Measurements from ENCODE around the gene TIAM2. TPM values are rescaled to one million over a fixed set of nuclear protein-coding genes. Genes with fewer than 3 reads are reported as not detected.

Gene TIAM2
- total RNA-seq, 1 donor from 2014 or later: 171 TPM

DNA sequence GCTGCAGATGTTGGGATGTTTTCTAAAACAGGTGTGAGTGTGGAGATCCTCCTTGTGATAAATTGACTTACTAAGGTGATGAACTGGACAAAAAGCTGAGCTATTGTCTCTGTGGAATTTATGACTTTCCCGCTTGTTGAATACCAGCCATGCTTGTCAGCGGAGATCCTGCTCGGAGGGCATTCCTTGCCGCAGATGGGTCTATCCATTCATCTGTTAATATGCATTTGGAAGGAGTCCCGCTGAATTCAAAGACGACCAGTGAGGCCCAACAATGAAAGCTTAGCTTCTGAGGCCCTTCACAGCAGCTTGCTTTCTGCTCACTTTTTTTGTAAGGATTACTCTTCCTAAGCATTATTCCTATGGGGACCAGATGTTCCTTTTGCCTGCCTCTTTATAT is 124.9 kb downstream of the TIAM2 start:
- FAIRE-seq: no peak
- DNase-seq (ENCODE audit: low spot score in 2 of 2): no peak

GRCh38 chr6:155121294-155121693 is 126.2 kb downstream of the TIAM2 start:
- DNase-seq (ENCODE audit: low spot score in 2 of 2) (no peak), FAIRE-seq (no peak)

DNA sequence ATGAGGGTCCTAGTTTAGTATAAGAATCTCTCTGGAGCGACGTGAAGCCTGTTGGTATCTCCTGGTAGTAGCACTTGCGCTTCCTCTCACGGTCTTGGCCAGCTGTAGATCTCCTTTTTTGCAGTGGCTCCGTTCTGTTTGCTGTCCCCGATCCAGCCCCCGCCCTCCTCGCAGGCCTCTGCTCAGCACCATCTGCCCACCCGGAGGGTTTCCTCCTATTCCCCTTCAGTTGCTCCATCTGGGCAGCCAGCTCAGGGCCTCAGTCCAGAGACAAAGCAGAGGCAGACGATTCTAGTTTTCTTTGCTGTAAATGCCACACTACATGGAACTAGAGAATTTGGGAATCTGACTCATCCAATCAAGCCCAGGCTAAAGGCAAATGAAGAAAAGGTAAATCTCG is 126.6 kb downstream of the TIAM2 start:
- FAIRE-seq (no peak), DNase-seq (ENCODE audit: low spot score in 2 of 2) (no peak)

- FAIRE-seq (no peak), DNase-seq (ENCODE audit: low spot score in 2 of 2) (no peak)
Observed at GRCh38 chr6:155122199-155122950, 127.3 kb downstream of the TIAM2 start.

- DNase-seq (ENCODE audit: low spot score in 2 of 2): no peak
- no peak for FAIRE-seq
Observed at GRCh38 chr6:155123520-155123919, 128.4 kb downstream of the TIAM2 start.

GRCh38 chr6:155125906-155126305 is 130.8 kb downstream of the TIAM2 start:
- no peak for DNase-seq (ENCODE audit: low spot score in 2 of 2)
- FAIRE-seq: no peak

- DNase-seq (ENCODE audit: low spot score in 2 of 2): no peak
- FAIRE-seq: no peak
Observed at GRCh38 chr6:155126727-155127439, 131.8 kb downstream of the TIAM2 start.

GRCh38 chr6:155128977-155129376 is 133.9 kb downstream of the TIAM2 start:
- no peak for DNase-seq (ENCODE audit: low spot score in 2 of 2)
- no peak for FAIRE-seq

DNA sequence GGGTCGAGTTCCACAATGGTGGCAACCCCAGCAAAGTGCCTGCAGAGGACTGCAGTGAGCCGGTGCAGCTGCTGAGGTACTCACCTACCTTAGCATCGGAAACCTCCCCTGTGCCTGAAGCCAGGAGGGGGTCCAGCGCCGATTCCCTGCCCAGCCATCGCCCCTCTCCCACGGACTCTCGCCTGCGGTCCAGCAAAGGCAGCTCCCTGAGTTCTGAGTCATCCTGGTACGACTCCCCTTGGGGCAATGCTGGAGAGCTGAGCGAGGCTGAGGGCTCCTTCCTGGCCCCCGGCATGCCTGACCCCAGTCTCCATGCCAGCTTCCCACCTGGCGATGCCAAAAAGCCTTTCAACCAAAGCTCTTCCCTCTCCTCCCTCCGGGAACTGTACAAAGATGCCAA is 134.6 kb downstream of the TIAM2 start:
- no peak for FAIRE-seq
- DNase-seq (ENCODE audit: low spot score in 2 of 2): no peak

GRCh38 chr6:155130161-155130853 is 135.2 kb downstream of the TIAM2 start:
- DNase-seq (ENCODE audit: low spot score in 2 of 2) (no peak), FAIRE-seq (no peak)

GRCh38 chr6:155132617-155133016 is 137.5 kb downstream of the TIAM2 start:
- FAIRE-seq (no peak), DNase-seq (ENCODE audit: low spot score in 2 of 2) (no peak)

DNA sequence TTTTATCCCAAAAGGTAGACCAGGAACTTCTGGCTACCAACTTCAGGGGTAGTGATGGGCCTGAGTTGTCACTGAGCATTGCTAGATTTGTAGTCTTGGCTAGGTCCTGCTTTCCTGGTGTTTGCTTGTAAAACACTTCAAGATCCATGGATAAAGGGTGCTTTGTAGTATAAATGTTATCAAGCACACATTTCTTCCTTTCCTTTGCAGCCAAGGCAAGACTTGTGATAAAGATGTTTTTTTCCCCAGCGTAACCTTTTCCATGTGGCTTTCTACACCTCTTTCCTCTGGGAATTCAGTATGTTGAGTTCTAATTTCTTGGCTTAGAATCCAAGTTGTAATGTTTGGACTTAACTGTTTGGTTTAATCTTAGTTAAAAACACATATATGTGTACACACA is 145.9 kb downstream of the TIAM2 start:
- DNase-seq (ENCODE audit: low spot score in 2 of 2) (no peak), FAIRE-seq (no peak)

GRCh38 chr6:155141512-155141911 is 146.4 kb downstream of the TIAM2 start:
- DNase-seq (ENCODE audit: low spot score in 2 of 2) (no peak), FAIRE-seq (no peak)

DNA sequence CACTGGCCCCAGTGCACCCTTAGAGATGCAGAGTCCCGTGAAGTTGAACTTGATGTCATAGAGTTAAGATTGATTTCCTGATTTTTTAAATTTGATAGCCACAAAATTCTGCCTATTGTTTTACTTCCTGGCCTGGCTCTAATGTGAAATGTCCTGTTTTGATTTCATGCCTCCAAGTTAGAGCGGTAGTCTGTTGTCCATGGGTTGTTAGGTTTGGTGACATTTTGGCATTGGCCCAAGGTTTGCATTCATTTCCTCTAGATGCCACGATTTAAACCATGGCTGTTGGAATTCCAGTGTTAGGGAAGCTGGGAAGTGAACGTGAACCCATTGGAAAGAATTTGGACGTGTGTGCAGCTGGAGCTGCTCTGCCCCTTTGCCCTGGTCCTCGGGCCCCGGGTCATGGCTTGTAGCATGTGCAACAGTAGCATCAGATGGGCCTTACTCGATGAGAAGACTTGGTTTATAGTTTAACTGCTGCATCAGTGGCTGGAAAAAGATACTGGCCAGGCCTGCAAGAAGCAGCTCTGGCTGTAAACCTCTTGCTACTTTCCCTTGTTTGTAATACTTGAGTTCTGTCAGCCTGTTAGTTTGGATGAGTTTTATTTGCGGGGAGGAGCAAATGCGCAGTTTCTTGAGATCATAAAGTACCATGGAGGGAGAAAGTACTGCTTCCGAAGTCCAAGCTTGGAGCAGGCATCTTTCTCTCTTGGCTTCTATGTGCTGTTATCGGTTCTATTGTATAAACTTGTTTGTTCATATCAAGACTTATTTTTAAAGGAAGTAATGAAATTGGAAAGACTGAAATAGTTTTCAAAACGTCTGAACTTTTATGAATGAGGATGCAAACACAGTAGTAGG is 147.3 kb downstream of the TIAM2 start:
- DNase-seq (ENCODE audit: low spot score in 2 of 2) (no peak), FAIRE-seq (no peak)

DNA sequence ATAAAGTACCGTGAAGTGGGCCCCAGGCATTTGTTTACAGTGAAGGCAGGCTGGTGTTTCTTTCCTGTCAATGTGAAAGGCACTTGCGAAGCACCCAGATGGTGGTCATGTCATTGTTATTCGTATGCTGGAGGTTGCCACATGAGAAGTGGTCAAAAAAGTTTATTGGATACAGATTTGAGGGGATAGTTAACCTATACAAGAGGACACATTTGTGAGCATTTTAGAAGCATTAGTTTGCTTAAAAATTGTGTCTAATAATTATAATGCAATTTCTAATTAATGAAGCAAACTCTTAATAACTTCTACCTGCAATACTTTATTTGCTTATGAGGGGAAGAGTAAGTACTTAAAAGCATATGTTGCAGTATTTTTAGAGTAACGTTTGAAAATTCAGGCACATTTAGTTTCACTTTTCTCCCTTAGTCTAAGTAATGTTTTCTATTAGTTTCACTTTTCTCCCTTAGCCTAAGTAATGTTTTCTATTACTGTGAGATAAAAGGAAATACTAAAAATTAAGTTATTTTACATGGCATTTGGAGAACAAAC is 148.0 kb downstream of the TIAM2 start:
- DNase-seq (ENCODE audit: low spot score in 2 of 2): no peak
- no peak for FAIRE-seq

DNA sequence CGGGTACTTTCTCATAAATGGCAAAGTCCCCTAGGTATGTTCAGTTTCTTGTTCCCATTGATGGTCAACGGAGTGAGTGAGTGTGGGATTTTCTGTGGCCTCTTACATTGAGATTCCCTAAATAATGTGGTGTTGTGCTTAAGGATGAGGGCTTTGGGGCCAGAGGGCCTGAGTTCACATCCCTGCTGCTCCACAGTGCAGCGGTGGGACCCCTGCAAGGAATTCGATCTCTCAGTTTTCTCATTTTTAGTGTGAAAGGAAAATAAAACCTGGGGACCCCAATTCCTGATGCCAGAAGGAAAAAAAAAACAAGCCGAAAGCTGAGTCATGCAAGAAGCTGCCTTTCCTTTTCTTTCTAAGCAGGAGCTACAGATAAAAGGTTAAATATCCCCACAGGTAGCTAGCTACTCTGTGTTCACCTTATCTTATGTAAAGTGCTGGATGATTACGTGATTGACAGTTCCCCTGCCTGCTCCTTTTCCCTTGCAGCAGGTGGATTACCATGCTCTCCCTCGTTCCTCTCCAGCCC is 148.5 kb downstream of the TIAM2 start:
- FAIRE-seq (no peak), DNase-seq (ENCODE audit: low spot score in 2 of 2) (no peak)

DNA sequence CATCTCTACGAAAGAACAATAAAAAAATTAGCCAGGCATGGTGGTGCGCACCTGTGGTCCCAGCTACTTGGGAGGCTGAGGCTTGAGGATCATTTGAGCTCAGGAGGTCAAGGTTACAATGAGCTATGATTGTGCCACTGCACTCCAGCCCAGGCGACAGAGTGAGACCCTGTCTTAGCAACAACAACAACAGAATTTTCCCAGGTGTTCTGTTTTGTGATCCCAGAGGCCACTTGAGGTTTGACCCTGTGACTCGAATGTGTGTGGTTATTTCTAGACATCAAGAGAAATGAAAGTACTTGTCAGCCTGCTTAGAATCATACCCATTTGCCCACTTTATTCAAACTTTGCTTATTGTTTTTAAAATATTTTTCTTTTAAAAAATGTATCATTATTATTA is 151.1 kb downstream of the TIAM2 start:
- no peak for FAIRE-seq
- no peak for DNase-seq (ENCODE audit: low spot score in 2 of 2)

DNA sequence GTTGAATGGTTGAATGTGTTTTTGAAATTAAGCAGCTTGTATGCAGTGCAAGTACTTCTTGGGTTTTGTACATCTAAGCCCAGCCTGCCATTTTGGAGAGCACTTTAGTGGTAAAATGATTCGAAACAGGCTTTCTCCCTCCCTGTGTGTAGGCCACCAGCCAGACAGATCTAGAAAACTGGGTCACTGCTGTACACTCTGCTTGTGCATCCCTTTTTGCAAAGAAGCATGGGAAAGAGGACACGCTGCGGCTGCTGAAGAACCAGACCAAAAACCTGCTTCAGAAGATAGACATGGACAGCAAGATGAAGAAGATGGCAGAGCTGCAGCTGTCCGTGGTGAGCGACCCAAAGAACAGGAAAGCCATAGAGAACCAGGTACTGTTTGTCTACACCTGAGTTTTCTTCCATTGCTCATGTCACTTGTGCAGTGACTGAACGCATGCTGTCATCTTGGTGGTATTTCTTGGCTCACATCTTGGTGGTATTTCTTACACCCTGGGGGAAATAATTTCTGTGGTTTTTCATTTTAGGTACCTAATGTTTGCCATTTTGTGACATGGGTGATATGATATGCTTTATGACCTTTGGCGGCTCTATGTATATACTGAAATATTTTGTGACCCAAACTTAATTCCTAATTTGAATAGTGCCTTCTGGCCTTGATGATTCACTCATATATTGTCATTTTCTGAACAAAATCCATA is 153.0 kb downstream of the TIAM2 start:
- no peak for DNase-seq (ENCODE audit: low spot score in 2 of 2)
- FAIRE-seq: no peak

DNA sequence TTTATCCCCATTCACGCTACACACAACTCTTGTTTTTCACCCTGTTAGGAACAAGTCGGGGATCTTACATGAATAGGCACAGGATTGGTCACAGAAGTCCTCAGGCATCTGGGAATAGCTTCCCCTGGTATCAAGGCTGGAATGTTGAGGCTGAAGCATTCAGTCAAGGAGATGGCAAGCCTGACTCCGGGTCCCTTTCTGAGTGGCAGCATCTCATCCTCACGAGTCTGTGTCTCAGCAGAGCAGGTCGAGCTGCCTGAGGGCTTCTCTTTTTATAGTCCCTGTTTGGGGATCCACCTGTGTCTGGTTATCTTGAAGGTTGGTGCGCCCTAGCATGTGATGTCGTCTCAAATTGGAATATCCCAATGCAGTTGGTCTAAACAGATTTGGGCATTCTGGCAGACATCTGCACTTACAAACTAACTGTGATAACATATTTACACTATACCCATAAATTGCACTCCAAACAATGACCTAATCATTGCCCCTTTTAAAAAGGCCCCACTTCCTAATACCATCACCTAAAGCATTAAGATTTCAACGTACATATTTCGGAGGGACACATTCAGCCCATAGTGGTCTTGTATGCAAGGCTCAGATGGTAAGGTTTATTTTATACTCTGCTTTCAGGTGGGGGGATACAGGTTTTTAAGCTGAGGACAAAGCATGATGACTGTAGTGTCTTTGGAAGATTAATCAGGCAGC is 156.0 kb downstream of the TIAM2 start:
- no peak for FAIRE-seq
- DNase-seq (ENCODE audit: low spot score in 2 of 2): no peak
